ENCODE measurements around the gene LAMA3.

The LAMA3 gene

GRCh38 chr18:23690505-23691068, 1.3 kb downstream of the LAMA3 start:
- no peak for DNase-seq (ENCODE audit: low read depth)
- no peak for TF ChIP-seq CTCF (IDR thresholded peaks at IDR 0.05; ENCODE audit: control insufficient read depth, extremely low read depth, insufficient read depth)

DNA sequence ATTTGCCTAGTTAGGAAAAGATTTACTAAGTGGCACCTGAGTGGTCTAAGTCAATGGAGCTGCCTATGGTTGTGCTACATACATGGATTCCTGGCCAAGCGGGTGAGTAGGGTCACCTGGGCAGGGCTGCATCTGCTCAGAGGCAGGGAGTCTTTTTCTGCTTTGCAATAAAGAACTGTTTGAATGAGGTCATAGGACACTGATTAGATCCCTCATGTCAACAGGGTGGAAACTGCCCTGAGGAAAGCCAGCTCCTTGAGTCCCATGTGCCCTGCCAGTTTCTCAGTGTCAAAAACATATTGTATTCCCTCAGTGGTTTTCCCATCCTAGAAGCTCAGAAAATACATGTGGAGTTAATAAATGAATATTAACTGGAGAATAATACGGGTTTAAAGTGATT, 4.6 kb downstream of the LAMA3 start:
- no peak for TF ChIP-seq CTCF (IDR thresholded peaks at IDR 0.05; ENCODE audit: control insufficient read depth, extremely low read depth, insufficient read depth)
- no peak for DNase-seq (ENCODE audit: low read depth)

More at GRCh38 chr18:23690505-23691068, 1.3 kb downstream of the LAMA3 start:
- peak overlapping the region; percentile 56 for H3K4me3 ChIP-seq (ENCODE audit: low read depth, low read length)

GRCh38 chr18:23694637-23695430, 5.6 kb downstream of the LAMA3 start:
- DNase-seq (ENCODE audit: low read depth), result no peak
- no peak for TF ChIP-seq CTCF (IDR thresholded peaks at IDR 0.05; ENCODE audit: control insufficient read depth, extremely low read depth, insufficient read depth)
- no peak overlapping the region for H3K4me3 ChIP-seq (ENCODE audit: low read depth, low read length)

More for the DNA sequence above, 4.6 kb downstream of the LAMA3 start:
- no peak overlapping the region for H3K4me3 ChIP-seq (ENCODE audit: low read depth, low read length)

DNA sequence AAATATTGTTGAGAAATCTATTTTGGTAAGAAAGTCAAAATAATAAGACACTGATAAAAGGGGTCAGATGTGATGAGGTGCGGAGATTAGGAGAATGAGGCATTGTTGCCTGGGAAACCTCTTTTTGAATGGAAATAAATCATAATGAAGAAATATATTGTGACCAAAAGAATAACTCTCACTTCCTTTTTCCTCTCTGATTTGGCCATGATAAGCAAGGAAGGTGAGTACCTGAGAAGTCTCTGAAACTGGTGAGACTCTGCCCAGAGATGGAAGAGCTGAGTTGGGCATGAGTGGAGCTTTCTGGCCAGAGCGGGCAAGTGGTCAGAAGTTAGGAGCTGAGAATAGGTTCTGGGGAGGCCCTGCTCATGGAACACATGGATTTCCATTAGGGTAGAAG, 11.8 kb downstream of the LAMA3 start:
- no peak for TF ChIP-seq CTCF (IDR thresholded peaks at IDR 0.05; ENCODE audit: control insufficient read depth, extremely low read depth, insufficient read depth)
- H3K4me3 ChIP-seq (ENCODE audit: low read depth, low read length), result no peak overlapping the region
- DNase-seq (ENCODE audit: low read depth), result no peak

GRCh38 chr18:23701544-23702064, 12.4 kb downstream of the LAMA3 start:
- H3K4me3 ChIP-seq (ENCODE audit: low read depth, low read length), result no peak overlapping the region
- TF ChIP-seq CTCF (IDR thresholded peaks at IDR 0.05; ENCODE audit: control insufficient read depth, extremely low read depth, insufficient read depth), result no peak
- DNase-seq (ENCODE audit: low read depth), result no peak

DNA sequence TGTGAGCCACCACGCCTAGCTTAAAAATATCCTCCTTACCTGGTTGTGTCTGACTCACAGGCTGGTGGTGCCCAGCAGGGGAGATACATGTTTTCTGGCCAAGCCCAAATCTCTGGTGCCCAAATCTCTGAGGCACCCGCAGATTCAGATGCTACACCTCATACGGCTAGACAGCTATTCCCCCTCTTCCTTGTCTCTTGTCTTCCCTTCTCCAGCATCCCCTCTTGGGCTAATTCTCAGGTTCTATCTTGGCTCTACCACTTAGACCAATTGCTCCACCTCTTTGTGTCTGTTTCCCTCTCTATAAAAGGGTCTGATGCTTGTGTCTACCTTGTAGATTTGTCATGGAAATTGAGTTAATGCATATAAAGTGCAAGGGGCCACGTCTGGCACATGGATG, 13.4 kb downstream of the LAMA3 start:
- no peak overlapping the region for H3K4me3 ChIP-seq (ENCODE audit: low read depth, low read length)
- no peak for TF ChIP-seq CTCF (IDR thresholded peaks at IDR 0.05; ENCODE audit: control insufficient read depth, extremely low read depth, insufficient read depth)

More for the DNA sequence above, 13.4 kb downstream of the LAMA3 start:
- no peak for DNase-seq (ENCODE audit: low read depth)
